ENCODE measurements around the gene POLR3H. TPM values are rescaled to one million over a fixed set of nuclear protein-coding genes. Genes with fewer than 3 reads are reported as not detected.
"Not testable (repeated sequence)": the region's sequence is repeated elsewhere in the genome, so short reads cannot be mapped to it uniquely, and the experiment has no call there.

Gene POLR3H
- total RNA-seq (ENCODE audit: unreplicated experiment), result 24.6 TPM
- long read RNA-seq, full-length matches to known transcripts, result 13 of 19 reads
- long read RNA-seq, partial matches to known transcripts, result 0 of 19 reads
- long read RNA-seq, other reads (novel, unspliced or antisense), result 6 of 19 reads

- H3K4me3 Mint-ChIP-seq (ENCODE audit: unreplicated experiment), result peak within 1 kb of the TSS; percentile 93
- H3K9me3 Mint-ChIP-seq (ENCODE audit: unreplicated experiment), result no peaks in the 10 kb centered on the region
- H3K27me3 Mint-ChIP-seq (ENCODE audit: unreplicated experiment), result peaks cover 7% of the 10 kb centered on the region
- H3K36me3 Mint-ChIP-seq (ENCODE audit: unreplicated experiment), result no peaks in the 10 kb centered on the region
- DNase-seq, result peak; percentile 99
- peaks cover 10% of the 10 kb centered on the region for H3K4me1 Mint-ChIP-seq (ENCODE audit: low read depth, unreplicated experiment)
- TF ChIP-seq CTCF (IDR thresholded peaks at IDR 0.05; ENCODE audit: partially characterized antibody, unreplicated experiment), result peak; percentile 46
- H3K27ac Mint-ChIP-seq (ENCODE audit: unreplicated experiment), result peak within 1 kb of the TSS; percentile 67
Measured at GRCh38 chr22:41543854-41544670, at the start of gene POLR3H. Gene POLR3H, minus strand, starts transcription at chr22:41544470. Its CDS starts 369 bp downstream, at chr22:41544101.

GRCh38 chr22:41593336-41593960, 49.2 kb upstream of the POLR3H start:
- not testable (repeated sequence) for H3K27ac Mint-ChIP-seq (ENCODE audit: unreplicated experiment); H3K4me3 Mint-ChIP-seq (ENCODE audit: unreplicated experiment); H3K27me3 Mint-ChIP-seq (ENCODE audit: unreplicated experiment); DNase-seq; H3K9me3 Mint-ChIP-seq (ENCODE audit: unreplicated experiment); H3K36me3 Mint-ChIP-seq (ENCODE audit: unreplicated experiment); H3K4me1 Mint-ChIP-seq (ENCODE audit: low read depth, unreplicated experiment)

GRCh38 chr22:41589391-41590241, 45.3 kb upstream of the POLR3H start, which contains the start of gene PMM1:
Gene PMM1, minus strand, starts transcription at chr22:41589840. Its CDS starts 35 bp downstream, at chr22:41589805.
- H3K27me3 Mint-ChIP-seq (ENCODE audit: unreplicated experiment), result no peaks in the 10 kb centered on the region
- H3K4me3 Mint-ChIP-seq (ENCODE audit: unreplicated experiment), result peak within 1 kb of the TSS; percentile 91
- peak; percentile 100 for DNase-seq
- peaks cover 4% of the 10 kb centered on the region for H3K9me3 Mint-ChIP-seq (ENCODE audit: unreplicated experiment)
- TF ChIP-seq CTCF (IDR thresholded peaks at IDR 0.05; ENCODE audit: partially characterized antibody, unreplicated experiment), result no peak
- no peaks in the 10 kb centered on the region for H3K36me3 Mint-ChIP-seq (ENCODE audit: unreplicated experiment)
- H3K27ac Mint-ChIP-seq (ENCODE audit: unreplicated experiment), result peak within 1 kb of the TSS; percentile 81
- H3K4me1 Mint-ChIP-seq (ENCODE audit: low read depth, unreplicated experiment), result no peaks in the 10 kb centered on the region

- DNase-seq, result no peak
- Mint-ChIP-seq H3K4me3 (ENCODE audit: unreplicated experiment) (no peak overlapping the region), H3K27ac (ENCODE audit: unreplicated experiment) (no peak overlapping the region), H3K9me3 (ENCODE audit: unreplicated experiment) (peaks cover 6% of the 10 kb centered on the region), H3K4me1 (ENCODE audit: low read depth, unreplicated experiment) (no peaks in the 10 kb centered on the region), H3K36me3 (ENCODE audit: unreplicated experiment) (no peaks in the 10 kb centered on the region), H3K27me3 (ENCODE audit: unreplicated experiment) (peaks cover 5% of the 10 kb centered on the region)
- TF ChIP-seq CTCF (IDR thresholded peaks at IDR 0.05; ENCODE audit: partially characterized antibody, unreplicated experiment), result no peak
Measured at GRCh38 chr22:41587347-41587723, 43.1 kb upstream of the POLR3H start.

GRCh38 chr22:41585898-41586297, 41.6 kb upstream of the POLR3H start:
- Mint-ChIP-seq H3K4me1 (ENCODE audit: low read depth, unreplicated experiment) (no peaks in the 10 kb centered on the region), H3K9me3 (ENCODE audit: unreplicated experiment) (peaks cover 6% of the 10 kb centered on the region), H3K4me3 (ENCODE audit: unreplicated experiment) (no peak overlapping the region), H3K27me3 (ENCODE audit: unreplicated experiment) (peaks cover 6% of the 10 kb centered on the region), H3K36me3 (ENCODE audit: unreplicated experiment) (no peaks in the 10 kb centered on the region), H3K27ac (ENCODE audit: unreplicated experiment) (no peak overlapping the region)
- no peak for TF ChIP-seq CTCF (IDR thresholded peaks at IDR 0.05; ENCODE audit: partially characterized antibody, unreplicated experiment)
- no peak for DNase-seq
